K562 (cell line): ENCODE data around the gene SLC12A6. TPM values are rescaled to one million over a fixed set of nuclear protein-coding genes. Genes with fewer than 3 reads are reported as not detected.

ENCODE experiments used
- CC2D1A ChIP-seq: fragments of 450-650 bp; IDR thresholded peaks from 2 replicates; pipeline ENCODE4 v1.6.1; 2017; ENCODE audit warnings: mild to moderate bottlenecking
- CCNT2 ChIP-seq: IDR thresholded peaks from 2 replicates; pipeline ENCODE4 v1.6.1; 2011; ENCODE audit warnings: borderline replicate concordance, low read depth, mild to moderate bottlenecking, moderate library complexity, mixed read lengths, low read length; ENCODE audit not compliant: insufficient read length; ENCODE audit errors: extremely low read depth
- HNRNPK ChIP-seq: fragments of 200-400 bp; formaldehyde crosslinking; IDR thresholded peaks from one replicate; pipeline ENCODE4 v1.6.1; 2018; ENCODE audit warnings: mild to moderate bottlenecking, low read depth, low read length; ENCODE audit not compliant: poor library complexity, severe bottlenecking
- HNRNPL ChIP-seq: fragments of 200-400 bp; formaldehyde crosslinking; IDR thresholded peaks from 2 replicates; pipeline ENCODE4 v1.6.1; 2017; ENCODE audit warnings: low read depth, mild to moderate bottlenecking, low read length
- KLF1 ChIP-seq: fragments of 450-650 bp; IDR thresholded peaks from 2 replicates; pipeline ENCODE4 v1.6.1; 2016; ENCODE audit warnings: missing genetic modification characterization, missing compliant biosample characterization
- TOE1 ChIP-seq, 2 experiments: fragments of 450-650 bp in 1 of 2; sonication (generic) in 1 of 2; formaldehyde crosslinking in 1 of 2; IDR thresholded peaks; 2 replicates each; pipeline versions ENCODE4 v1.7.1 to v1.8.0; 2016 to 2022; ENCODE audit warnings: borderline replicate concordance in 2 of 2, mild to moderate bottlenecking in 2 of 2, antibody characterized with exemption in 1 of 2, inconsistent platforms in 1 of 2, low read depth in 1 of 2, missing genetic modification reagents in 1 of 2, moderate library complexity in 1 of 2
- TSC22D4 ChIP-seq: fragments of 450-650 bp; IDR thresholded peaks from 2 replicates; pipeline ENCODE4 v1.6.1; 2016; ENCODE audit warnings: missing genetic modification characterization, missing biosample characterization, control low read depth
- ZBTB1 ChIP-seq: sonication (generic); formaldehyde crosslinking; IDR thresholded peaks from 2 replicates; pipeline ENCODE4 v1.8.1; 2023; ENCODE audit warnings: missing genetic modification reagents, low read depth, mild to moderate bottlenecking, borderline replicate concordance
- ZFX ChIP-seq: sonication (generic); formaldehyde crosslinking; IDR thresholded peaks from 2 replicates; pipeline ENCODE4 v1.8.0; 2022; ENCODE audit warnings: mild to moderate bottlenecking, missing genetic modification reagents, moderate library complexity
- ZNF134 ChIP-seq: fragments of 250-450 bp; sonication (Bioruptor Pico); conservative IDR thresholded peaks from 2 replicates; pipeline ENCODE4 v1.4.0; 2020
- polyA plus RNA-seq, 8 experiments: library from polyadenylated mRNA; depleted of rRNA in 4 of 8; stranded (reverse) in 5 of 8; unstranded in 3 of 8; fragments of >200 nt; fragmentation: Nextera tagmentation in 2 of 8; fragmentation: Illumina TruSeq in 1 of 8; extraction: Ambion mirVana in 2 of 8; extraction: Trizol in 1 of 8; gene quantifications; 2 replicates each; pipeline versions ENCODE4 v1.2.1 to v1.2.3, GENCODE V29; 2011 to 2014; ENCODE audit warnings: inconsistent platforms in 1 of 8, missing spikeins in 1 of 8
- total RNA-seq, 7 experiments: library from RNA; depleted of rRNA in 6 of 7; stranded (reverse); fragments of >200 nt in 6 of 7; fragmentation: Illumina TruSeq in 2 of 7; extraction: Trizol in 2 of 7; gene quantifications; 2 replicates each; pipeline versions ENCODE4 v1.2.1 to v1.2.3, GENCODE V29; 2011 to 2021; ENCODE audit warnings: low replicate concordance in 1 of 7
- TF ChIP-seq, protein P1 (sequence below): fragments of 250-450 bp; sonication (Bioruptor Pico); IDR thresholded peaks from 2 replicates; pipeline ENCODE4 v1.5.0; 2021; ENCODE audit warnings: mild to moderate bottlenecking, borderline replicate concordance
- TF ChIP-seq, protein P2 (sequence below): fragments of 450-650 bp; formaldehyde crosslinking; IDR thresholded peaks from 2 replicates; pipeline ENCODE4 v1.4.0; 2020; ENCODE audit warnings: mild to moderate bottlenecking
- TF ChIP-seq, protein P3 (sequence below), 2 experiments: fragments of 450-650 bp in 1 of 2; sonication (generic) in 1 of 2; formaldehyde crosslinking in 1 of 2; IDR thresholded peaks in 1 of 2; conservative IDR thresholded peaks in 1 of 2; 2 replicates each; pipeline versions ENCODE4 v1.6.1 to v1.8.1; 2016 to 2023; ENCODE audit warnings: mild to moderate bottlenecking in 2 of 2, moderate library complexity in 2 of 2, inconsistent platforms in 1 of 2, missing genetic modification reagents in 1 of 2
- TF ChIP-seq, protein P4 (sequence below): sonication (generic); formaldehyde crosslinking; IDR thresholded peaks from 2 replicates; pipeline ENCODE4 v1.8.1; 2023; ENCODE audit warnings: mild to moderate bottlenecking, missing genetic modification reagents
- TF ChIP-seq, protein P5 (sequence below), 2 experiments: fragments of 250-450 bp in 1 of 2; fragments of 450-650 bp in 1 of 2; sonication (Bioruptor Pico) in 1 of 2; IDR thresholded peaks; 2 replicates each; pipeline versions ENCODE4 v1.6.1 to v1.8.0; 2016 to 2021; ENCODE audit warnings: mild to moderate bottlenecking in 2 of 2, moderate library complexity in 2 of 2, missing compliant biosample characterization in 1 of 2, missing genetic modification characterization in 1 of 2
- TF ChIP-seq, protein P6 (sequence below): IDR thresholded peaks from 3 replicates; pipeline ENCODE4 v1.6.1; 2011; ENCODE audit warnings: borderline replicate concordance, mild to moderate bottlenecking; ENCODE audit not compliant: insufficient read length, insufficient read depth

SLC12A6 gene
- total and polyA plus RNA-seq, 9 of the 15 experiments (the other 6 are each of a cell fraction or from before 2014, with no cell fraction given): 1.4 to 16.4 (median 6.7) TPM

DNA sequence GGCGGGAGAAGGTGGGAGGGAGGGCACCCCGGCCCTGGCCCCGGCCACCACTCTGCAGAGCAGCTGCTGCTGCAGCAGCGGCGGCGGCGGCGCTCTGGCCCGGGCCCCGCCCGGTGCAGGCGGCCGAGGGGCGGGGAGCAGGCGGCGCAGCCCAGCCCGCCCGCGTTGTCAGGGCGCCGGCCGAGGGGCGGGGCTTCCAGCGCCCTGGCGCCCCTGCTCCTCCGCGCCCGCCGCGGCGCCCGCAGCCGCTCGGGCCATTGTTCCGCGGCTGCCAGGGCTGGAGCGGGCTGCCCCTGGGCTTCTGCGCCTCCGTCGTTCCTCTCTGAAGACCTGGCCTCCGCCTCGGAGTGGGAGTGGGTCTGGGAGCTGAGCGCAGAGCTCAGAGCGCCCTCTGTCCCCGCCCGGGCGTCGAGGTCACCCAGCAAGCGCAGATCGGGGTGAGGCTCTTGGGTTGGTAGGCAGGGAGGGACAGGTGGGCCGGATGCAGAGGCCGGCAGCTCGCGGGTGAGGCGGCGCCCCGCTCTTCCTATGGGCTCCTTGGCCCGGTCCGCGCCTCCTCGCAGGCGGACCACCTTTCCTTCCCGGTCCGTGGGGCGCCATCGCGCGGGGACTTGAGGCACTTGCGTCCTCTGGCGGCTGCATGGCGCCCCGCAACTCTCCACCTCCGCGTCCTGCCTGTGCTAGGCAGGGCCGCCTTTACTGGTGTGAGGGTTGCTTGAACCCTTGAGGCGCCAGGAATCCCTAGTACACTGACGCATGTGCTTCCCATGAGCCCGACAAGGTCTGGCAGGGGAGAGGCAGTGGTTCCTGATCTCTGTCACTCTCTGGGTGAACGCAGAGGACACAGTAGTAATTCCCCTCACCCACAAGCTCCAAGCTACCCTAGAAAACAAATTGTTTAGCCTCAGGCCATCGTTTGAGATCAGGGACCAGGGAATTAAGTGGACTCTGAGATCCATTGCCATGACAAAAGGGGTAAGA is 29.8 kb upstream of the SLC12A6 start, which contains the start of gene LPCAT4 (continued):
- TF ChIP-seq, protein P1, sequence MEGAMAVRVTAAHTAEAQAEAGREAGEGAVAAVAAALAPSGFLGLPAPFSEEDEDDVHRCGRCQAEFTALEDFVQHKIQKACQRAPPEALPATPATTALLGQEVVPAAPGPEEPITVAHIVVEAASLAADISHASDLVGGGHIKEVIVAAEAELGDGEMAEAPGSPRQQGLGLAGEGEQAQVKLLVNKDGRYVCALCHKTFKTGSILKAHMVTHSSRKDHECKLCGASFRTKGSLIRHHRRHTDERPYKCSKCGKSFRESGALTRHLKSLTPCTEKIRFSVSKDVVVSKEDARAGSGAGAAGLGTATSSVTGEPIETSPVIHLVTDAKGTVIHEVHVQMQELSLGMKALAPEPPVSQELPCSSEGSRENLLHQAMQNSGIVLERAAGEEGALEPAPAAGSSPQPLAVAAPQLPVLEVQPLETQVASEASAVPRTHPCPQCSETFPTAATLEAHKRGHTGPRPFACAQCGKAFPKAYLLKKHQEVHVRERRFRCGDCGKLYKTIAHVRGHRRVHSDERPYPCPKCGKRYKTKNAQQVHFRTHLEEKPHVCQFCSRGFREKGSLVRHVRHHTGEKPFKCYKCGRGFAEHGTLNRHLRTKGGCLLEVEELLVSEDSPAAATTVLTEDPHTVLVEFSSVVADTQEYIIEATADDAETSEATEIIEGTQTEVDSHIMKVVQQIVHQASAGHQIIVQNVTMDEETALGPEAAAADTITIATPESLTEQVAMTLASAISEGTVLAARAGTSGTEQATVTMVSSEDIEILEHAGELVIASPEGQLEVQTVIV (CRISPR knock-in tag): no peak
- TF ChIP-seq KLF1 (tag) (no peak), CC2D1A (peak; percentile 45; the same call in 1 of the 2 replicates), CCNT2 (peak; percentile 76), ZNF134 (CRISPR knock-in tag) (no peak), TSC22D4 (tag) (no peak), TOE1 (IDR thresholded peaks at IDR 0.05; ENCODE audit: borderline replicate concordance) (peak; percentile 67; the same call in 1 of the 2 replicates), TOE1 (CRISPR knock-in tag; IDR thresholded peaks at IDR 0.05; ENCODE audit: borderline replicate concordance, low read depth) (no peak), ZBTB1 (CRISPR knock-in tag) (peak; percentile 49; the same call in 1 of the 2 replicates), ZFX (peak; percentile 82), HNRNPK (no peak), HNRNPL (peak; percentile 70; the same call in 1 of the 2 replicates)
- TF ChIP-seq, protein P2, sequence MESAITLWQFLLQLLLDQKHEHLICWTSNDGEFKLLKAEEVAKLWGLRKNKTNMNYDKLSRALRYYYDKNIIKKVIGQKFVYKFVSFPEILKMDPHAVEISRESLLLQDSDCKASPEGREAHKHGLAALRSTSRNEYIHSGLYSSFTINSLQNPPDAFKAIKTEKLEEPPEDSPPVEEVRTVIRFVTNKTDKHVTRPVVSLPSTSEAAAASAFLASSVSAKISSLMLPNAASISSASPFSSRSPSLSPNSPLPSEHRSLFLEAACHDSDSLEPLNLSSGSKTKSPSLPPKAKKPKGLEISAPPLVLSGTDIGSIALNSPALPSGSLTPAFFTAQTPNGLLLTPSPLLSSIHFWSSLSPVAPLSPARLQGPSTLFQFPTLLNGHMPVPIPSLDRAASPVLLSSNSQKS (CRISPR knock-in tag): no peak
- TF ChIP-seq, protein P3, sequence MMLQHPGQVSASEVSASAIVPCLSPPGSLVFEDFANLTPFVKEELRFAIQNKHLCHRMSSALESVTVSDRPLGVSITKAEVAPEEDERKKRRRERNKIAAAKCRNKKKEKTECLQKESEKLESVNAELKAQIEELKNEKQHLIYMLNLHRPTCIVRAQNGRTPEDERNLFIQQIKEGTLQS (IDR thresholded peaks at IDR 0.05): no peak
- TF ChIP-seq, protein P3 (CRISPR knock-in tag; conservative IDR thresholded peaks at IDR 0.05): no peak
- TF ChIP-seq, protein P4, sequence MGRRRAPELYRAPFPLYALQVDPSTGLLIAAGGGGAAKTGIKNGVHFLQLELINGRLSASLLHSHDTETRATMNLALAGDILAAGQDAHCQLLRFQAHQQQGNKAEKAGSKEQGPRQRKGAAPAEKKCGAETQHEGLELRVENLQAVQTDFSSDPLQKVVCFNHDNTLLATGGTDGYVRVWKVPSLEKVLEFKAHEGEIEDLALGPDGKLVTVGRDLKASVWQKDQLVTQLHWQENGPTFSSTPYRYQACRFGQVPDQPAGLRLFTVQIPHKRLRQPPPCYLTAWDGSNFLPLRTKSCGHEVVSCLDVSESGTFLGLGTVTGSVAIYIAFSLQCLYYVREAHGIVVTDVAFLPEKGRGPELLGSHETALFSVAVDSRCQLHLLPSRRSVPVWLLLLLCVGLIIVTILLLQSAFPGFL (CRISPR knock-in tag): no peak
- TF ChIP-seq, protein P5, sequence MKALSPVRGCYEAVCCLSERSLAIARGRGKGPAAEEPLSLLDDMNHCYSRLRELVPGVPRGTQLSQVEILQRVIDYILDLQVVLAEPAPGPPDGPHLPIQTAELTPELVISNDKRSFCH (CRISPR knock-in tag; IDR thresholded peaks at IDR 0.05): no peak
- TF ChIP-seq, protein P5 (tag; IDR thresholded peaks at IDR 0.05): 0 out of 2 replicates have a peak, but pooled peaks have one; percentile 61
- TF ChIP-seq, protein P6, sequence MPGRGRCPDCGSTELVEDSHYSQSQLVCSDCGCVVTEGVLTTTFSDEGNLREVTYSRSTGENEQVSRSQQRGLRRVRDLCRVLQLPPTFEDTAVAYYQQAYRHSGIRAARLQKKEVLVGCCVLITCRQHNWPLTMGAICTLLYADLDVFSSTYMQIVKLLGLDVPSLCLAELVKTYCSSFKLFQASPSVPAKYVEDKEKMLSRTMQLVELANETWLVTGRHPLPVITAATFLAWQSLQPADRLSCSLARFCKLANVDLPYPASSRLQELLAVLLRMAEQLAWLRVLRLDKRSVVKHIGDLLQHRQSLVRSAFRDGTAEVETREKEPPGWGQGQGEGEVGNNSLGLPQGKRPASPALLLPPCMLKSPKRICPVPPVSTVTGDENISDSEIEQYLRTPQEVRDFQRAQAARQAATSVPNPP: no peak
